22Rv1 (cell line): ENCODE measurements around the gene SFXN1.

ENCODE experiments used
- CTCF ChIP-seq: fragments of 450-650 bp; IDR thresholded peaks from 2 replicates; pipeline ENCODE4 v1.5.1; 2017; ENCODE audit warnings: mild to moderate bottlenecking
- ZFX ChIP-seq: fragments of 450-650 bp; IDR thresholded peaks from 2 replicates; pipeline ENCODE4 v1.6.1; 2017; ENCODE audit warnings: antibody characterized with exemption, borderline replicate concordance

- TF ChIP-seq CTCF (no peak), ZFX (no peak)
Measured at GRCh38 chr5:175460552-175460951, 17.8 kb upstream of the SFXN1 start.
